Measurements from ENCODE around the gene ANGPT4. TPM values are rescaled to one million over a fixed set of nuclear protein-coding genes. Genes with fewer than 3 reads are reported as not detected.

The ANGPT4 gene
- total RNA-seq, 1 experiment from 2014 or later: not detected

DNA sequence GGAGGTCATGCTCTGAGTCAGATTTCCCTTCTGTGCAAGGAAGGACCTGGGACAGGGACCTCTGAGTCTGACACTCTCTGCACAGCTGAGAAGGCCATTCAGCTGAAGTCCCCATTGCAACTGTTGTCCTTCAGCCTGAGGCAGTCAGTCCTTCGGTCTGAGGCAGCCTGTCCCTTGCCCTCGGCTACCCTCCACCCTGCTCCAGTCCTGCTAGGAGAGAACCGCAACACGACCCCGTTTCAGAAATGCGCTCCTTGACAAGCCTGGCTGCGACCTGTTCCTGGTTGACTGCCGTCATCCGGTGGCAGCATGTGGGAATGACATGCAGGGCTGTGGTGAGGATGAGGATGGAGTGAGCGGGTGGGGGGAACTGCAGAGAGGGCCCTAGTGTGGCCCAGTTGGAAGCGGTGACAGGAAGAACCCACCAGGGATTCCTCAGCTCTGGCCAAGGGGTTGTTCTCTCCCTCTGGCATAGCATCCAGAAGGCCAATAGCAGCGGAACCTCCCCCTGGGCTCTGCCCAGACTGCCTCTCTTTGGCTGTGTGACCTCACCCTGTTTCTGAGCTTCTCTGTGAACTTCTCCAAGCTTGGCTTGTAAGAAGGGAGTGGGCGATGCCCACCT is 40.3 kb upstream of the ANGPT4 start:
- Histone ChIP-seq H3K4me3 (ENCODE audit: low read depth in 2 of 2, low read length in 2 of 2) (no peak overlapping the region), H3K27me3 (ENCODE audit: control insufficient read depth, insufficient read depth, low read length) (0 out of 2 replicates have a peak, but pooled peaks cover 9% of the 10 kb centered on the region), H3K27ac (ENCODE audit: low read length) (no peak overlapping the region), H3K36me3 (ENCODE audit: control insufficient read depth, insufficient read depth, low read length) (no peaks in the 10 kb centered on the region), H3K4me1 (ENCODE audit: control insufficient read depth, insufficient read depth, low read length) (no peaks in the 10 kb centered on the region; the same call in 1 of the 2 replicates), H3K9me3 (ENCODE audit: control insufficient read depth, insufficient read depth, low read depth, low read length) (no peaks in the 10 kb centered on the region)
- POLR2A ChIA-PET: no interaction called here
- in situ Hi-C loops (cut with HindIII; ENCODE audit: low pct_unique_long_range_greater_than_20kb, low sequenced_read_pairs): no loop called here
- CTCF ChIA-PET: interaction anchor here (0.6 to 5.3 kb wide), 5 partner anchors 15 to 166 kb away, joined by 3 to 50 read pairs (median 4); no protein-coding TSS in a partner anchor
- intact Hi-C loops (cut with micrococcal nuclease; ENCODE audit: unreplicated experiment): loop anchor here (1.0 to 5.0 kb wide), 2 partner anchors 140 to 151 kb away; no protein-coding TSS in a partner anchor
- ATAC-seq (peak; percentile 87), DNase-seq (ENCODE audit: low read depth, low spot score) (peak; percentile 72)
- TF ChIP-seq POLR2AphosphoS5 (IDR thresholded peaks at IDR 0.05; ENCODE audit: low read depth, low read length) (no peak), SIN3A (IDR thresholded peaks at IDR 0.05; ENCODE audit: borderline replicate concordance, insufficient read depth, low read depth, low read length) (no peak), TCF7L2 (IDR thresholded peaks at IDR 0.05; ENCODE audit: low read depth, low read length) (no peak)
- TF ChIP-seq, protein P1, sequence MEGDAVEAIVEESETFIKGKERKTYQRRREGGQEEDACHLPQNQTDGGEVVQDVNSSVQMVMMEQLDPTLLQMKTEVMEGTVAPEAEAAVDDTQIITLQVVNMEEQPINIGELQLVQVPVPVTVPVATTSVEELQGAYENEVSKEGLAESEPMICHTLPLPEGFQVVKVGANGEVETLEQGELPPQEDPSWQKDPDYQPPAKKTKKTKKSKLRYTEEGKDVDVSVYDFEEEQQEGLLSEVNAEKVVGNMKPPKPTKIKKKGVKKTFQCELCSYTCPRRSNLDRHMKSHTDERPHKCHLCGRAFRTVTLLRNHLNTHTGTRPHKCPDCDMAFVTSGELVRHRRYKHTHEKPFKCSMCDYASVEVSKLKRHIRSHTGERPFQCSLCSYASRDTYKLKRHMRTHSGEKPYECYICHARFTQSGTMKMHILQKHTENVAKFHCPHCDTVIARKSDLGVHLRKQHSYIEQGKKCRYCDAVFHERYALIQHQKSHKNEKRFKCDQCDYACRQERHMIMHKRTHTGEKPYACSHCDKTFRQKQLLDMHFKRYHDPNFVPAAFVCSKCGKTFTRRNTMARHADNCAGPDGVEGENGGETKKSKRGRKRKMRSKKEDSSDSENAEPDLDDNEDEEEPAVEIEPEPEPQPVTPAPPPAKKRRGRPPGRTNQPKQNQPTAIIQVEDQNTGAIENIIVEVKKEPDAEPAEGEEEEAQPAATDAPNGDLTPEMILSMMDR (IDR thresholded peaks at IDR 0.05): peak; percentile 94
- TF ChIP-seq, protein P2, sequence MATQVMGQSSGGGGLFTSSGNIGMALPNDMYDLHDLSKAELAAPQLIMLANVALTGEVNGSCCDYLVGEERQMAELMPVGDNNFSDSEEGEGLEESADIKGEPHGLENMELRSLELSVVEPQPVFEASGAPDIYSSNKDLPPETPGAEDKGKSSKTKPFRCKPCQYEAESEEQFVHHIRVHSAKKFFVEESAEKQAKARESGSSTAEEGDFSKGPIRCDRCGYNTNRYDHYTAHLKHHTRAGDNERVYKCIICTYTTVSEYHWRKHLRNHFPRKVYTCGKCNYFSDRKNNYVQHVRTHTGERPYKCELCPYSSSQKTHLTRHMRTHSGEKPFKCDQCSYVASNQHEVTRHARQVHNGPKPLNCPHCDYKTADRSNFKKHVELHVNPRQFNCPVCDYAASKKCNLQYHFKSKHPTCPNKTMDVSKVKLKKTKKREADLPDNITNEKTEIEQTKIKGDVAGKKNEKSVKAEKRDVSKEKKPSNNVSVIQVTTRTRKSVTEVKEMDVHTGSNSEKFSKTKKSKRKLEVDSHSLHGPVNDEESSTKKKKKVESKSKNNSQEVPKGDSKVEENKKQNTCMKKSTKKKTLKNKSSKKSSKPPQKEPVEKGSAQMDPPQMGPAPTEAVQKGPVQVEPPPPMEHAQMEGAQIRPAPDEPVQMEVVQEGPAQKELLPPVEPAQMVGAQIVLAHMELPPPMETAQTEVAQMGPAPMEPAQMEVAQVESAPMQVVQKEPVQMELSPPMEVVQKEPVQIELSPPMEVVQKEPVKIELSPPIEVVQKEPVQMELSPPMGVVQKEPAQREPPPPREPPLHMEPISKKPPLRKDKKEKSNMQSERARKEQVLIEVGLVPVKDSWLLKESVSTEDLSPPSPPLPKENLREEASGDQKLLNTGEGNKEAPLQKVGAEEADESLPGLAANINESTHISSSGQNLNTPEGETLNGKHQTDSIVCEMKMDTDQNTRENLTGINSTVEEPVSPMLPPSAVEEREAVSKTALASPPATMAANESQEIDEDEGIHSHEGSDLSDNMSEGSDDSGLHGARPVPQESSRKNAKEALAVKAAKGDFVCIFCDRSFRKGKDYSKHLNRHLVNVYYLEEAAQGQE (IDR thresholded peaks at IDR 0.05; ENCODE audit: insufficient read depth in 1 of 2, low read depth in 2 of 2, low read length in 1 of 2): peak in 1 of 2 experiments; percentile 59; a peak in 1 of 4 replicates
- BruUV-seq (replicated peaks): no TSS peak

DNA sequence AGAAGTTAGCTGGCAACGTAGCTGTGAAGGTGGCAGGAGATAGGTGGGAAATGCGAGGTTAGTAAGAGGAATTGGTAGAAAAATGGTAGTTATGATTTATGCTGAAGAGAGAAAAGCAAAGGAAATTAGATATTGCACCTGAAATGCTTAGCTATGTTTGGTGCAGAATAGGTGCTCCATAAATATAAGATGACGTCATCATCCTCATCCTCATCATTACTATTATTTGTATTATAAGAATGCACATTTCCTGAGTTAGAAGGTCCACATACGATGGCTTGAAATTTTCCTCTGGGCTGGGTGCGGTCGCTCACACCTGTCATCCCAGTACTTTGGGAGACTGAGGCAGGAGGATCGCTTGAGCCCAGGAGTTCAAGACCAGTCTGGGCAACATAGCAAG is 39.5 kb upstream of the ANGPT4 start:
- H3K36me3 ChIP-seq (ENCODE audit: control insufficient read depth, insufficient read depth, low read length): no peaks in the 10 kb centered on the region
- H3K9me3 ChIP-seq (ENCODE audit: control insufficient read depth, insufficient read depth, low read depth, low read length): no peaks in the 10 kb centered on the region
- DNase-seq (ENCODE audit: low read depth, low spot score) (no peak), ATAC-seq (no peak)
- in situ Hi-C loops (cut with HindIII; ENCODE audit: low pct_unique_long_range_greater_than_20kb, low sequenced_read_pairs) (no loop called here), intact Hi-C loops (cut with micrococcal nuclease; ENCODE audit: unreplicated experiment) (loop anchor here (1.0 to 5.0 kb wide), 2 partner anchors 139 to 152 kb away; no protein-coding TSS in a partner anchor)
- POLR2A ChIA-PET: no interaction called here
- no peak overlapping the region for H3K4me3 ChIP-seq (ENCODE audit: low read depth in 2 of 2, low read length in 2 of 2)
- H3K27ac ChIP-seq (ENCODE audit: low read length): no peak overlapping the region
- H3K4me1 ChIP-seq (ENCODE audit: control insufficient read depth, insufficient read depth, low read length): no peaks in the 10 kb centered on the region; the same call in 1 of the 2 replicates
- 0 out of 2 replicates have a peak, but pooled peaks cover 9% of the 10 kb centered on the region for H3K27me3 ChIP-seq (ENCODE audit: control insufficient read depth, insufficient read depth, low read length)
- CTCF ChIA-PET: interaction anchor here (0.7 to 5.3 kb wide), 3 partner anchors 122 to 153 kb away, joined by 3 to 50 read pairs (median 3); no protein-coding TSS in a partner anchor
- TF ChIP-seq, protein P2 (IDR thresholded peaks at IDR 0.05; ENCODE audit: insufficient read depth in 1 of 2, low read depth in 2 of 2, low read length in 1 of 2): no peak
- TF ChIP-seq POLR2AphosphoS5 (IDR thresholded peaks at IDR 0.05; ENCODE audit: low read depth, low read length): no peak
- TF ChIP-seq TCF7L2 (IDR thresholded peaks at IDR 0.05; ENCODE audit: low read depth, low read length): no peak
- TF ChIP-seq, protein P1 (IDR thresholded peaks at IDR 0.05): no peak
- no peak for TF ChIP-seq SIN3A (IDR thresholded peaks at IDR 0.05; ENCODE audit: borderline replicate concordance, insufficient read depth, low read depth, low read length)
- BruUV-seq (replicated peaks): no TSS peak
